H54 (cell line): ENCODE measurements around the gene GABRR2.

Experiments used
- DNase-seq: peaks from one replicate; pipeline ENCODE4 v3.0.0; 2011; ENCODE audit warnings: low spot score, mixed read lengths; ENCODE audit not compliant: insufficient read length
- FAIRE-seq: peaks from 3 replicates; lab custom pipeline; 2011; peaks lifted over from hg19 to GRCh38; lab: Jason Lieb, UNC
- POLR2A ChIP-seq: IDR thresholded peaks from 2 replicates; pipeline ENCODE4 v1.6.1; 2011; ENCODE audit warnings: low read depth, mild to moderate bottlenecking, low read length

The GABRR2 gene

GRCh38 chr6:89348372-89348771 lies 33.3 kb upstream of the GABRR2 start:
- FAIRE-seq (no peak), DNase-seq (no peak)
- TF ChIP-seq POLR2A = no peak

GRCh38 chr6:89347825-89348224 lies 32.7 kb upstream of the GABRR2 start:
- FAIRE-seq (no peak), DNase-seq (no peak)
- no peak for TF ChIP-seq POLR2A

- no peak for FAIRE-seq
- no peak for TF ChIP-seq POLR2A
Measured at GRCh38 chr6:89346433-89346832, 31.3 kb upstream of the GABRR2 start.

GRCh38 chr6:89339565-89339964 lies 24.5 kb upstream of the GABRR2 start:
- no peak for DNase-seq
- peak; percentile 68 for FAIRE-seq
- no peak for TF ChIP-seq POLR2A

More at GRCh38 chr6:89346433-89346832, 31.3 kb upstream of the GABRR2 start:
- no peak for DNase-seq

- DNase-seq (no peak), FAIRE-seq (no peak)
- no peak for TF ChIP-seq POLR2A
Measured at GRCh38 chr6:89335164-89335563, 20.1 kb upstream of the GABRR2 start.

GRCh38 chr6:89330910-89331309 lies 15.8 kb upstream of the GABRR2 start:
- TF ChIP-seq POLR2A = no peak
- no peak for FAIRE-seq
- DNase-seq = no peak

GRCh38 chr6:89328976-89329375 lies 13.9 kb upstream of the GABRR2 start:
- FAIRE-seq (no peak), DNase-seq (no peak)
- no peak for TF ChIP-seq POLR2A

- DNase-seq (no peak), FAIRE-seq (no peak)
- no peak for TF ChIP-seq POLR2A
Measured at GRCh38 chr6:89324304-89324703, 9.2 kb upstream of the GABRR2 start.

GRCh38 chr6:89323511-89323971 lies 8.4 kb upstream of the GABRR2 start:
- peak; percentile 64 for FAIRE-seq
- no peak for DNase-seq

GRCh38 chr6:89321131-89321970 lies 6.3 kb upstream of the GABRR2 start:
- TF ChIP-seq POLR2A = no peak
- FAIRE-seq = no peak
- no peak for DNase-seq

More at GRCh38 chr6:89323511-89323971, 8.4 kb upstream of the GABRR2 start:
- TF ChIP-seq POLR2A = no peak

GRCh38 chr6:89320012-89320559 lies 5.0 kb upstream of the GABRR2 start:
- TF ChIP-seq POLR2A = no peak
- DNase-seq (no peak), FAIRE-seq (no peak)

GRCh38 chr6:89317067-89317466 lies 2.0 kb upstream of the GABRR2 start:
- no peak for TF ChIP-seq POLR2A
- no peak for FAIRE-seq
- no peak for DNase-seq

GRCh38 chr6:89314692-89315091 lies 407 bp downstream of the GABRR2 start:
- DNase-seq (no peak), FAIRE-seq (no peak)
- TF ChIP-seq POLR2A = no peak

GRCh38 chr6:89313006-89313405 lies 2.1 kb downstream of the GABRR2 start:
- peak; percentile 76 for FAIRE-seq
- DNase-seq = peak; percentile 39
- TF ChIP-seq POLR2A = no peak
